Subcutaneous adipose tissue (tissue), 4 donors: Measurements from ENCODE around the gene PWWP2B. TPM values are rescaled to one million over a fixed set of nuclear protein-coding genes. Genes with fewer than 3 reads are reported as not detected.

Experiments
- CTCF ChIP-seq: fragments of 450-650 bp; IDR thresholded peaks from one replicate; pipeline ENCODE4 v1.5.1; 2016; ENCODE audit warnings: low read depth, mild to moderate bottlenecking, control low read depth, antibody characterized with exemption, moderate library complexity
- total RNA-seq, 4 donors: library from RNA; depleted of rRNA; stranded (reverse); fragments of >200 nt; gene quantifications; one replicate each; pipeline ENCODE4 v1.1.0, GENCODE V29; 2016

Gene PWWP2B
- total RNA-seq: 10 to 100 TPM in 1 of 4 donors, 1 to 10 TPM in 3; 9.0 to 24.9 (median 9.6) TPM

GRCh38 chr10:132397036-132397541 is at the start of gene PWWP2B:
Gene PWWP2B, plus strand, starts transcription at chr10:132397200. Its CDS starts 27 bp downstream, at chr10:132397227.
- TF ChIP-seq CTCF: no peak

GRCh38 chr10:132347211-132347930 is 49.6 kb upstream of the PWWP2B start:
- no peak for TF ChIP-seq CTCF

GRCh38 chr10:132347931-132348267 is 49.1 kb upstream of the PWWP2B start:
- no peak for TF ChIP-seq CTCF

- TF ChIP-seq CTCF: no peak
These were observed 47.2 kb upstream of the PWWP2B start for GRCh38 chr10:132349766-132350165.

- no peak for TF ChIP-seq CTCF
These were observed 46.6 kb upstream of the PWWP2B start for GRCh38 chr10:132350391-132350790.

- no peak for TF ChIP-seq CTCF
These were observed 46.1 kb upstream of the PWWP2B start for GRCh38 chr10:132350946-132351345.

GRCh38 chr10:132351611-132352010 is 45.4 kb upstream of the PWWP2B start:
- no peak for TF ChIP-seq CTCF
